D721Med (cell line): ENCODE data around the gene STK17B.

Experiments used
- DNase-seq: peaks from one replicate; pipeline ENCODE4 v3.0.0; 2011; ENCODE audit warnings: low spot score; ENCODE audit not compliant: insufficient read length
- FAIRE-seq: peaks from 2 replicates; lab custom pipeline; 2011; peaks lifted over from hg19 to GRCh38; lab: Jason Lieb, UNC
- TF ChIP-seq, protein P1 (sequence below): IDR thresholded peaks from 2 replicates; pipeline ENCODE4 v1.5.1; 2012; ENCODE audit warnings: mild to moderate bottlenecking, control low read depth; ENCODE audit not compliant: insufficient read depth; ENCODE audit errors: missing control alignments

Gene STK17B

DNA sequence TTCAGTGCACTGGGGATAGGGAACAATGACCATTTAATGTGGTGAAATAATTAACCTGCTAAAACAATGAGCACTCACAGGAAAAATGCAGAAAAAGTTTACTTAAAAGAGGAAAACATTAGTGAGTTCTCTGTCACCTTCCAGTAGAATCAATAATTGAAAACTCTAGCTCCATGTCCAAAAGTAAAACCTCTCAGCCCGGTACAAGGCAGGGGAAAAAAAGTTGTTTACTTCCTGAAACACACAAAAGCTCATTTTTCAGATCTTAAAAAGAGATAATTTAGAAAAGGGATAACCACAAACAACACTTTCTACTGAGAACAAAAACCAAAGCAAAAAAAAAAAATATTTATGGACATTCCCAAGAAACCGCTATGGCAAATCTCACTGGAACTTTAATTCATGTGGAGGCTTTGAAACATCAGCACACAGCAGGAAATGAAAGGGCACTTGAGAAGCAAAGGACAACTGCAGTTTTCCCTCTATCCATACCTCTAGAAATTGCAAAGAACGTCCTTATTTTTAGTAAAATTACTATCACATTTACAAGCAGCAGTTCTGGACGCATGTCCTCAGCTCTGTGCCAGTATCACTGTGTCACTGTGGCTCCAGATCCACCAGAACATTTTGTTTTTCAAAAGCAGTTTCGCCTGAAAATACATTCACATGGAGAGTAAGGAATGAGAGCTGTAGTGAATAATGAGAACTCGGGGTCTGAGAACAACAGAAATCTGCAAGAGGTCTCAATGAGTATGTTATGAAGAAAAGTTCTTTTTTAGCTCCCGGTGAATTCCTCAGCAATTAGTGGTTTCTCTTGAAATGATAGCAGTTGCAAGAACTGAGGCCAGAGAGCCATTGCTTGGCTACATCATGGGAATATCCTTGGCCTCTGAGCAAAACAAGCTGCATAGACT lies 58.1 kb downstream of the STK17B start:
- TF ChIP-seq, protein P1, sequence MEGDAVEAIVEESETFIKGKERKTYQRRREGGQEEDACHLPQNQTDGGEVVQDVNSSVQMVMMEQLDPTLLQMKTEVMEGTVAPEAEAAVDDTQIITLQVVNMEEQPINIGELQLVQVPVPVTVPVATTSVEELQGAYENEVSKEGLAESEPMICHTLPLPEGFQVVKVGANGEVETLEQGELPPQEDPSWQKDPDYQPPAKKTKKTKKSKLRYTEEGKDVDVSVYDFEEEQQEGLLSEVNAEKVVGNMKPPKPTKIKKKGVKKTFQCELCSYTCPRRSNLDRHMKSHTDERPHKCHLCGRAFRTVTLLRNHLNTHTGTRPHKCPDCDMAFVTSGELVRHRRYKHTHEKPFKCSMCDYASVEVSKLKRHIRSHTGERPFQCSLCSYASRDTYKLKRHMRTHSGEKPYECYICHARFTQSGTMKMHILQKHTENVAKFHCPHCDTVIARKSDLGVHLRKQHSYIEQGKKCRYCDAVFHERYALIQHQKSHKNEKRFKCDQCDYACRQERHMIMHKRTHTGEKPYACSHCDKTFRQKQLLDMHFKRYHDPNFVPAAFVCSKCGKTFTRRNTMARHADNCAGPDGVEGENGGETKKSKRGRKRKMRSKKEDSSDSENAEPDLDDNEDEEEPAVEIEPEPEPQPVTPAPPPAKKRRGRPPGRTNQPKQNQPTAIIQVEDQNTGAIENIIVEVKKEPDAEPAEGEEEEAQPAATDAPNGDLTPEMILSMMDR = no peak
- FAIRE-seq = no peak
- no peak for DNase-seq

GRCh38 chr2:196112418-196113034 lies 58.9 kb downstream of the STK17B start:
- FAIRE-seq = no peak
- no peak for DNase-seq
- TF ChIP-seq, protein P1 = no peak

GRCh38 chr2:196108604-196109003 lies 62.8 kb downstream of the STK17B start:
- TF ChIP-seq, protein P1 = no peak
- no peak for DNase-seq
- no peak for FAIRE-seq

GRCh38 chr2:196105951-196106350 lies 65.4 kb downstream of the STK17B start:
- DNase-seq (no peak), FAIRE-seq (no peak)
- TF ChIP-seq, protein P1 = no peak

- TF ChIP-seq, protein P1 = no peak
- FAIRE-seq (no peak), DNase-seq (no peak)
Measured at GRCh38 chr2:196104066-196104465, 67.3 kb downstream of the STK17B start.

- TF ChIP-seq, protein P1 = no peak
- FAIRE-seq = no peak
- no peak for DNase-seq
Measured at GRCh38 chr2:196103626-196104025, 67.8 kb downstream of the STK17B start.
